NK-92 treated with Interleukin-12 subunit alpha and Interleukin-12 subunit beta, amount 100 ng/mL, for 24 hours (cell line): ENCODE results near the gene UTS2R.
A peak's percentile ranks its signal among the peaks of the same experiment; 100 is the strongest.
"Not testable (repeated sequence)": the region's sequence is repeated elsewhere in the genome, so short reads cannot be mapped to it uniquely, and the experiment has no call there.

ENCODE experiments used
- DNase-seq: peaks from one replicate; lab custom pipeline; 2025; lab: John Stamatoyannopoulos, UW

The UTS2R gene

DNA sequence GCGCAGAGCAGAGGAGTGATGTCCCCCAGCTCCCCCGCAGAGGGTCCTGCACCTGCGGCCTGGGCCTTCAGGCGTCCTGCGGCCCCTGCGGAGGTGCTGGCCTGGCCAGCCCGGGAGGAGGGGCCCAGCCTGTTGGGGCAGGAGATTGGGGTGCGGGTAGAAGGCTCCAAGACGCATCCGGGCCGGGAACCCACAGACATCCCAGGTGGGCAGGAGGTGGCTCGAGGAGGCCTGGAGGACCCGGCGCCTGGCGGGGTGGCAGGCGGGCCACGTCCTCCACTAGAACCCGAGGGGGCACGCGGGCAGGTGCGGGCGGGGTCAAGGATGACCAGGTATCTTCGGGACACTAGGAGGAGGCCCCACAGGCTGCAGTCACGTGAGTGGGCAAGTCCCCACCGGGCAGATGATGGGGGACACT lies 37.4 kb upstream of the UTS2R start:
- no peak for DNase-seq

DNA sequence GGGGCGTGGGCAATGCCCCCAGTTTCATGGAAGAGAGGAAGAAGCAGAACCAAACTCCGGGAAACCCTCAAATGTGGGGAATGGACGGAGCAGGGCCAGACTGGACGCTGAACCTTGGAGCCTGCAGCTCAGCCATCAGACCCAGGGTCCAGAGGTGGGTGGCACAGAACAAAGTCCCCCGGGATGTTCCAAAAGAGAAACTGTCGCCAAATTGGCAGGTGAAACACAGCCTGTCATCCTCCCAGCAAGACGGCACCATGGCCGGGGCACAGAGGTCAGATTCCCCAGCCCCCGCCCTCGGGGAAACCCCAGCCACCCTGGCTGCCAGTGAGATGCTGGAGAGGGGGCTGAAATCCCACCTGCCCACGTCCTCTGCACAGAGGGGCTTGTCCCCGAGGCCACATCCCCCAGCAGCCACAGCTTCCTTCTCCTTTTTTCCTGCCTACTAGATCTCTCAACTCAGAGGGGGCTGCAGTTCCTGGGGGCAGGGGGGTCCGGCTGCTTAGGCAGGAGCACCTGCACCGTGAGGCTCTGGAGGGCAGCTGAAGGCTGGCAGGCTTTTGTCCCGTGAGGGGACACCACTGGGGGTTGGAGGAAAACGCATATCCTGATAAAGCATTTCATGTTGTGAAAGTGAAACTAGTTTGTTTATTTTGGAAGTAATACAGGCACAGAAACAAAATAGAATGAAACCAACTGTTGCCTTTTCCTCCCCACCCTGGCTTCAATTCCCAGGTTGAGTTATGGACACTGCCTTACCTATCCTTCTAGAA lies 36.8 kb upstream of the UTS2R start:
- DNase-seq, result no peak

- no peak for DNase-seq
These were observed 32.5 kb upstream of the UTS2R start for GRCh38 chr17:82338858-82339633.

DNA sequence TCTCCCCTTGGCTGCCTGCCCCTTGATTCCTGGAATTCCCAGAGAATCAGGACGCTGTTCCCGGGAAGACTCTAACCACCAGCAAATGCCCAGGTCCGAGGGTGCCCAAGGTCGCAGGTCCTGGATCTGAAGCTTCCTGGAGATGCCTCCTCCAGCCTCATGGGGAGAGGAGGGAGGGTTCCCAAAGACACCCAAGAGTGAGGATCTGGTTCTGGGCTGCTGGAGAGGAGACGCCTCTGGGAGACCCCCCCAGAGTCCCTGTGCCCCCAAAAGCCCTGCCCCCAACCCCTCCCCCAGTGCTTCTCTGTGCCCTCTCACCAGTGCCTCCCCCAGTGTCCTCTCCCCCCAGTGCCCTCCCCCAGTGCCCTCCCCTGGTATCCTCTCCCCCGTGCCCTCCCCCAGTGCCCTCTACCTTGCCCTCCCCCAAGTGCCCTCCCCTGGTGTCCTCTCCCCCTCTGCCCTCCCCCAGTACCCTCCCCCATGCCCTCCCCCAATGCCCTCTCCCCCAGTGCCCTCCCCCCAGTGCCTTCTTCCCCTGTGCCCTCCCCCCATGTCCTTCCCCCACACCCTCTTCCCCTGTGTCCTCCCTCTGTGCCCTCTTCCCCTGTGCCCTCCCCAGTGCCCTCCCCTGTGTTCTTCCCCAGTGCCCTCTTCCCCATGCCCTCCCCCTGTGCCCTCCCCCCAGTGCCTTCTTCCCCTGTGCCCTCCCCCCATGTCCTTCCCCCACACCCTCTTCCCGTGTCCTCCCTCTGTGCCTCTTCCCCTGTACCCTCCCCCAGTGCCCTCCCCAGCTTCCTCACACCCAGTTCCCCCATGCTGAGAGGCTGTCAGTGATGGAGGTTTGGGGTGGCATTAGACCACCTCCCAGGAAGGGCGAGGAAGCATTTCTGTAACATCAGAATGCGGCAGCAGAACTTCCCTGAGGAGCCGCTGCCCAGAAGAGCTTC lies 31.7 kb upstream of the UTS2R start:
- no peak for DNase-seq

DNA sequence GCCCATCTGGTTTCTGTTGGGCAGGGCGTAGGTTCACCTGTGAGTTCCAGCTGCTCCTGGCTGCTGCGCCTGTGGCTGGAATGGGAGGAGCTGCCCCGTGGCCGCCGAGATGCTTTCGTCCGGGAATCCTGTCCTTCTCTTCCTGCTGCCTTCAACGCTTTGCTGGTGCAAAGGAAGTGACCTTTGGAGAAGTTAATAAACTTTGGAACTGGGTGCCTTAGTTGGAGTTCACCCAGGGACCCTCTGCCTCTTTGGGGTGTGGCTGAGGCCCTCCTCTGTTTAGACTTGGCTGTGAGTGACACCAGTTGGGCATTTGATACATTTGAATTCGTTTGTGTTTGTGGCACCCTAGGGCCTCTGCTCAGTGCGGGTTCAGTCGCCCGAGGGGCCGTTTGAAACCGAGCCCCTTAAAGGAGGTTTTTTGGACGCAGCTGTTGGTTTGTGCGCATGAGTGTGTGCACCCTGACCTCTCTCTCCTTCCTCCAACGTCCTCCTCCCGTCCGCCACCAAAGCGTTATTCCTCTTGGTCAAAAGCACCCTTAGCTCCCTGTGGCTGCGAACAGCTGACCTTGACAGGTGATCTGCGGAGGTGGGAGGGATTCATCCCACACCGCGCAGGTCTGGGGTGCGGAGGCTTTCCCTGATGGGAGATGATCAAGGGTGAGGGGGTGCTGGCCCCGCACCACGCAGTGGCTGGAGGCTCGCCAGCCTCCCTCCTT lies 29.0 kb upstream of the UTS2R start:
- DNase-seq, result no peak

- DNase-seq, result no peak
These were observed 28.0 kb upstream of the UTS2R start for GRCh38 chr17:82343560-82343959.

GRCh38 chr17:82344175-82344907 lies 27.2 kb upstream of the UTS2R start:
- DNase-seq, result no peak

- no peak for DNase-seq
These were observed 26.2 kb upstream of the UTS2R start for GRCh38 chr17:82345151-82345976.

DNA sequence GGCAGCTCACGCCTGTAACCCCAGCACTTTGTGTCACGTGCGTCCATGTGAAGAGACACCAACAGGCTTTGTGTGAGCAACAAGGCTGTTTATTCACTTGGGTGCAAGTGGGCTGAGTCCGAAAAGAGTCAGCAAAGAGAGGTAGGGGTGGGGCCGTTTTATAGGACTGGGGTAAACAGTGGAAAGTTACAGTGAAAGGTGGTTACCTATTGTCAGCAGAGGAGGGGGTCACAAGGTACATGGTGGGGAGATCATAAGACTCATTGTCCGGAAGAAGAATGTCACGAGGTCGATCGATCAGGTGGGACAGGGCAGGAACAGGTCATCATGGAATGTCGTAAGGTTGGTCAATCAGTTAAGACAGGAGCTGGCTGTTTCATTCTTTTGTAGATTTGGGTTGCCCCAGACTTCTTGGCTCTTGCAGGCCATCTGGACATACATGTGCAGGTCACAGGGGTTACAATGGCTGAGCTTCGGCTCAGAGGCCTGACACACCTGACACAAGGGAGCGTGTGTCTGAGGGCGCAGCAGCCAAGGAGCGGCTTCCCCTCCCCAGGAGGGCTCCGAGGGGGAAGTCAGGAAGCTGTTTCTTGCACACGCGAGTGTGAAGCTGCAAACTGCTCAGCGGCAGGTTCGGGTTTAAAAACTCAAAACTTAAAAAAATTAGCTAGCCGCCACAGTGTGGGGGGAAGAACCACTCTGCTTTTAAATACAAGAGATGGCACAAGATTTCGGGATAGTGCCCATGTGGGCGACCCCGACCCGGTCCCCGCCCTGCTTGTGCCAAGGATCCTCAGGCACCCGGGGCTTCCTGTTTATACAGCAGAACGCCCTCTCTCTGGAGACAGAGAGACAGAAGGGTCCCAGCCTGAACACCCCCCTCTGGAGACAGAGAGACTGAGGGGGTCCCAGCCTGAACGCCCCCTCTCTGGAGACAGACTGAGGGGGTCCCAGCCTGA lies 24.9 kb upstream of the UTS2R start:
- DNase-seq, result no peak

GRCh38 chr17:82347994-82348393 lies 23.6 kb upstream of the UTS2R start:
- not testable (repeated sequence) for DNase-seq

- DNase-seq, result no peak
These were observed 23.1 kb upstream of the UTS2R start for GRCh38 chr17:82348434-82348833.

- no peak for DNase-seq
These were observed 22.7 kb upstream of the UTS2R start for GRCh38 chr17:82348866-82349265.

DNA sequence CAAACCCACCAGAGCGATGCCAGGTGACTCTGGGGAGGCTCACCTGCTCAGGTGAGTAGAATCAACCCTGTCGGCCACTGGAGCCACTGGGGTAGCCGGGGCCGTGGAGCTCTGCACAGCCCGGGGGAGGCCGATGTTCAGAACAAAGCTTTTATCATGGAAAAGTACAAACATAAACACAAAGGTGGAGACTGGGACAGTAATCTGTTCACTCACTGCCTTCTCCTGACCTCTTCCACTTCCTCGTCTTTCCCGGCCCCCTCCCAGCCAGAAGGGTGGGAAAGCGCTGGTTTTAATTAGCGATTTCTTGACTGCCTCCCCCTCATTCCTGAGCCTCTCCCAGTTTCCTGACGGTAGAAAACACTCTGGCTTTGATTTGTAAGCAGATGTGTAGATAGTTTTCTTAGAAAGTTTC lies 22.3 kb upstream of the UTS2R start:
- no peak for DNase-seq

GRCh38 chr17:82350182-82351030 lies 21.2 kb upstream of the UTS2R start:
- DNase-seq, result no peak

DNA sequence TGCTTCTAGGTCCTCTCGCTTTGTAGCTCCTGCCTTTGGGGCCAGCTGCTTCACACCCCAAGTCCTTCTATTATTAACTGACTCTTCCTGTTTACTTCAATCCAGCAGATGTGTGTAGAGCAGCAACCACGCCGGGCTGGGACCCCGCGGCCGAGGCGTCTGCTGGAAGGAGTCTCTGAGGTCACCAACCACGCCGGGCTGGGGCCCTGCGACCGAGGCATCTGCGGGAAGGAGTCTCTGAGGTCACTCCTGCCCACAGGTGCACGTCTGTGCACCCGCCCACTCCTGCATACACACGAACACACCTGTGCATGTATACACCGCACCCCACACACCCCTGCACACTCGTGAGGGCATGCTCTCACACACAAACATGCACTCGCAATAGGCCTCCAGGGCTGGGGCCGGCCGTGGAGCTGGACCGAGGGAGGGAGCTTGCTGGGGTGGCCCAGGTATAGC lies 20.3 kb upstream of the UTS2R start:
- DNase-seq, result no peak

DNA sequence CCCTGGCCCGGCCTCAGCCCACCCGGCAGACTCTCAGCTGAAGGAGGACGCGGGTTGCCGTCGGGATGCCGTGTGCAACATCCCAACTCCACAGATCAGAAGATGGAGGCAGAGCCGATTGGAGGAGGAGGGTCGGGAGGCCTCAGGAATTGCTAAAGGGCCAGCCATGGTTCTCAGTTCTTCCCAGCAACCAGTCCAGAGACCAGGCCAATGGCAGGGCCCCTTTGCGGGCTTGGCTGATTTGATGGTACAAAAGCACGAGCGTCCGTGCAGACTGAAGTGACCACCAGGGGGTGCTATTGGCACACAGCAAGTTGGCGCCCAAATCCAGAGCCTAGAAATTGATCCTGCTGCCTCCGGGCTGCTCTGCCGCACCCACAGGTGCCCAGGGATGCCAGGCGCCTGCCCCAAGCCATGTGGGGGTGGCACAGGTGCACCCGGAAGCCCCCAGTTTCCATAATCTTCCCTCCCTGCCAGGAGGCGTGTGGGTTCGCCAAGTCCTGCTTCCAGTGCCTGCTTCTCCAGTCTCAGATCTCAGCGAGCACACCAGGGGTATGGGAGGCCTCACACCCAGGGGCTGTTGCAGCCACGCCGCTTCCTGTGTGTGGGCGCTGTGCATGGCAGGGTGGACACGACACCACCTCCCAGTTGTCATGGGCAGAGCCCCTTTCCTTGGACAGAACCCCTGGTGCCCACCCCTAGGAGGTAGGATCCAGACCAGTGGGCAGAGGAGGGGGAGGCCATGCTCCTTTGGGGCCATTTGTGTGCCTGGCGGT lies 19.7 kb upstream of the UTS2R start:
- DNase-seq, result peak; percentile 50

DNA sequence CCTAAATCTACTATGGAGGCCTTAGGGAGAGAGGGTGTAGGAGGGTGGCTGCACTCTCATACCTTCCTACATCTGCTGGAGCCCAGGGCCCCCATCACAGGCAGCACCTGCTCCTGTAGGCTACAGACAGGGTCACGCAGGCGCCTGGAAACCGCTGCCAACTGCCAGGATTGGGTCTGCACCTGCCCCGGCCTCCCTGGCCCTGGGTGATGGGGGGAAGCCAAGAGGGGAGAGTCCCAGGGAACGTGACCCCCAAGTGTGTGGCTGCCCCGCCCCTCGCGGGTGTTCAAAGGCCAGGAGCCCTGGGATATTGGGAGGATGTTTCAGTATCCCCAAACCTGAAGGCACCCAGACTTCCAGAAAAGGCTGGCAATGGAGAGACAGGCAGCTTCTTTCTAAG lies 18.1 kb upstream of the UTS2R start:
- no peak for DNase-seq
